H1 (cell line): ENCODE data around the gene EPHA4. TPM values are rescaled to one million over a fixed set of nuclear protein-coding genes. Genes with fewer than 3 reads are reported as not detected.

Experiments
- BACH1 ChIP-seq: IDR thresholded peaks from 2 replicates; pipeline ENCODE4 v1.6.1; 2012; ENCODE audit warnings: low read length, improper control_type of control experiment
- CBX5 ChIP-seq: fragments of 300-800, 300-1000 bp; sonication (generic); IDR thresholded peaks from 2 replicates; pipeline ENCODE4 v1.7.1; 2016; ENCODE audit warnings: antibody characterized with exemption, low read length, low read depth
- CBX8 ChIP-seq: fragments of 300-800, 300-1000 bp; sonication (generic); IDR thresholded peaks from 2 replicates; pipeline ENCODE4 v1.7.1; 2016; ENCODE audit warnings: low read depth, low read length, borderline replicate concordance
- CTCF ChIP-seq, 3 experiments: IDR thresholded peaks; 1 replicate in 2 of 3; 2 replicates in 1 of 3; pipeline versions ENCODE4 v1.5.1 to v1.6.1; 2011; ENCODE audit warnings: low read length in 3 of 3, mild to moderate bottlenecking in 3 of 3, inconsistent platforms in 2 of 3, low read depth in 1 of 3, moderate library complexity in 1 of 3; ENCODE audit not compliant: insufficient read depth in 1 of 3; ENCODE audit errors: control extremely low read depth in 1 of 3
- EP300 ChIP-seq, 2 experiments: IDR thresholded peaks; 1 replicate in 1 of 2; 2 replicates in 1 of 2; pipeline ENCODE4 v1.6.1; 2011 to 2012; ENCODE audit warnings: low read depth in 2 of 2, low read length in 2 of 2, mild to moderate bottlenecking in 2 of 2, borderline replicate concordance in 1 of 2, inconsistent platforms in 1 of 2, moderate library complexity in 1 of 2
- GABPA ChIP-seq: IDR thresholded peaks from 2 replicates; pipeline ENCODE4 v1.6.1; 2011; ENCODE audit warnings: mild to moderate bottlenecking, low read length, moderate library complexity, borderline replicate concordance; ENCODE audit not compliant: insufficient read depth
- HDAC6 ChIP-seq: IDR thresholded peaks from one replicate; pipeline ENCODE4 v1.7.1; 2012; ENCODE audit warnings: low read depth, mild to moderate bottlenecking, inconsistent platforms, low read length, moderate library complexity
- JUN ChIP-seq: IDR thresholded peaks from 2 replicates; pipeline ENCODE4 v1.6.1; 2011; ENCODE audit warnings: low read depth, mild to moderate bottlenecking, improper control_type of control experiment, low read length
- MAFK ChIP-seq: IDR thresholded peaks from 2 replicates; pipeline ENCODE4 v1.6.1; 2012; ENCODE audit warnings: low read depth, mild to moderate bottlenecking, improper control_type of control experiment, low read length
- POLR2A ChIP-seq, 2 experiments: IDR thresholded peaks; 1 replicate in 1 of 2; 2 replicates in 1 of 2; pipeline ENCODE4 v1.6.1; 2011; ENCODE audit warnings: low read depth in 2 of 2, low read length in 2 of 2, mild to moderate bottlenecking in 2 of 2; ENCODE audit errors: control extremely low read depth in 1 of 2
- RAD21 ChIP-seq, 2 experiments: IDR thresholded peaks in 1 of 2; conservative IDR thresholded peaks in 1 of 2; 2 replicates each; pipeline ENCODE4 v1.6.1; 2011; ENCODE audit warnings: low read depth in 2 of 2, low read length in 2 of 2, improper control_type of control experiment in 1 of 2, inconsistent platforms in 1 of 2, mild to moderate bottlenecking in 1 of 2, moderate library complexity in 1 of 2
- SIN3A ChIP-seq, 2 experiments: IDR thresholded peaks in 1 of 2; conservative IDR thresholded peaks in 1 of 2; 2 replicates each; pipeline ENCODE4 v1.6.1; 2011 to 2012; ENCODE audit warnings: low read length in 2 of 2, improper control_type of control experiment in 1 of 2, low read depth in 1 of 2, mild to moderate bottlenecking in 1 of 2
- SP1 ChIP-seq: IDR thresholded peaks from 2 replicates; pipeline ENCODE4 v1.6.1; 2011; ENCODE audit warnings: low read depth, low read length
- SP2 ChIP-seq: IDR thresholded peaks from 2 replicates; pipeline ENCODE4 v1.6.1; 2012; ENCODE audit warnings: mild to moderate bottlenecking, low read length, inconsistent platforms
- SRF ChIP-seq: IDR thresholded peaks from 2 replicates; pipeline ENCODE4 v1.6.1; 2011; ENCODE audit warnings: mild to moderate bottlenecking, low read depth, low read length, moderate library complexity
- TAF1 ChIP-seq: IDR thresholded peaks from 2 replicates; pipeline ENCODE4 v1.6.1; 2011; ENCODE audit warnings: mild to moderate bottlenecking, low read depth, low read length
- TAF7 ChIP-seq: optimal IDR thresholded peaks from 2 replicates; pipeline ENCODE3; 2011; ENCODE audit warnings: low read depth, mild to moderate bottlenecking, inconsistent platforms, low read length, moderate library complexity, borderline replicate concordance
- TBP ChIP-seq: IDR thresholded peaks from 2 replicates; pipeline ENCODE4 v1.6.1; 2011; ENCODE audit warnings: low read depth, low read length, improper control_type of control experiment
- TCF12 ChIP-seq: IDR thresholded peaks from 2 replicates; pipeline ENCODE4 v1.6.1; 2011; ENCODE audit warnings: low read depth, mild to moderate bottlenecking, low read length
- YY1 ChIP-seq: IDR thresholded peaks from 2 replicates; pipeline ENCODE4 v1.6.1; 2011; ENCODE audit warnings: low read depth, mild to moderate bottlenecking, low read length
- polyA plus RNA-seq, 7 experiments: library from polyadenylated mRNA; depleted of rRNA in 3 of 7; stranded (reverse) in 5 of 7; unstranded in 2 of 7; fragments of >200 nt in 5 of 7; fragments of 200-250 nt in 2 of 7; gene quantifications; 1 replicate in 5 of 7; 2 replicates in 1 of 7; 4 replicates in 1 of 7; pipeline versions ENCODE4 v1.2.1 to v1.2.3, GENCODE V29; 2011 to 2013; ENCODE audit warnings: missing spikeins in 2 of 7, mixed read lengths in 2 of 7
- total RNA-seq: library from RNA; stranded (reverse); fragmentation: NEBNext Ultra II Directional; extraction: Animal tissue kit (Norgen Biotek cat#: 25700); gene quantifications from 2 replicates; pipeline ENCODE4 v1.2.1, GENCODE V29; 2021

EPHA4 gene
- total and polyA plus RNA-seq, 2 of the 8 experiments (the other 6 are each of a cell fraction or from before 2014, with no cell fraction given): 4.3 to 5.7 TPM

GRCh38 chr2:221572219-221572820 is at the start of gene EPHA4 (continued):
- TF ChIP-seq TAF7: peak; percentile 72
- no peak for TF ChIP-seq SRF
- peak; percentile 93 for TF ChIP-seq TBP
- TF ChIP-seq RAD21 (IDR thresholded peaks at IDR 0.05 in 1 of 2, conservative IDR thresholded peaks at IDR 0.05 in 1 of 2; ENCODE audit: low read depth in 2 of 2, low read length in 2 of 2): no peak
- TF ChIP-seq SP1: peak; percentile 76
- no peak for TF ChIP-seq MAFK
- TF ChIP-seq GABPA: no peak
- no peak for TF ChIP-seq JUN
- no peak for TF ChIP-seq CBX5
- TF ChIP-seq CBX8: no peak
- TF ChIP-seq BACH1: no peak
- TF ChIP-seq TAF1: peak; percentile 90
- 0 out of 4 replicates have a peak, but pooled peaks of 1 of the 2 experiments have one; percentile 60 for TF ChIP-seq SIN3A (conservative IDR thresholded peaks at IDR 0.05 in 1 of 2, IDR thresholded peaks at IDR 0.05 in 1 of 2; ENCODE audit: low read depth in 1 of 2, low read length in 2 of 2)
- peak in 1 of 2 experiments; percentile 72; a peak in 1 of 3 replicates for TF ChIP-seq POLR2A (IDR thresholded peaks at IDR 0.05; ENCODE audit: control extremely low read depth in 1 of 2, low read depth in 2 of 2, low read length in 2 of 2)
- no peak for TF ChIP-seq EP300 (IDR thresholded peaks at IDR 0.05; ENCODE audit: borderline replicate concordance in 1 of 2, low read depth in 2 of 2, low read length in 2 of 2)
- 0 out of 2 replicates have a peak, but pooled peaks have one; percentile 24 for TF ChIP-seq YY1
- no peak for TF ChIP-seq HDAC6
- no peak for TF ChIP-seq SP2
- TF ChIP-seq TCF12: no peak
- TF ChIP-seq CTCF (IDR thresholded peaks at IDR 0.05; ENCODE audit: control extremely low read depth in 1 of 3, insufficient read depth in 1 of 3, low read depth in 1 of 3, low read length in 3 of 3): no peak
- TF ChIP-seq, all 59 proteins: peak for 12
